ENCODE results near the gene CXCL1. TPM values are rescaled to one million over a fixed set of nuclear protein-coding genes. Genes with fewer than 3 reads are reported as not detected.

CXCL1 gene
- total RNA-seq, 4 donors from 2014 or later = 0.84 to 2.7 (median 1.3) TPM; not detected in 1

DNA sequence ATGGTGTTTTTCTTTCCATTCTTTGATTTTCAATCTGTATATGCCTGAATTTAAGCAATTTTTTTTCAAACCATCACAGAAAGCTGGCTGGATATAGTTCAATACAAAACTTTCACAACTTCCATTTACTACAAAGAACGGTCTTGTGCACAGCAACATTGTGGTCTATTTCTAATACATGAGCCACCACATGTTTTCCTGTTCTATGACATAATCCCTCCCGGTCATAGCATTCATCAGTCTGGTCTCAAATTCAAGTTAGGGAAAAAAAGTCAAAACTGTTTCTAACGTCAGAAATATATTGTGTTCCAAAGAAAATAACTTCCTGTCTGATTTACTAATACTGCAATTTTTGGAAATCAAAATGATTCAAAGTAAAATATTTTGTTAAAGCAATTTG is 40.2 kb upstream of the CXCL1 start:
- WGBS, 2 donors = 17 to 18% methylated on average over 3 of the region's 3 CpGs
- no peak for DNase-seq (ENCODE audit: low spot score in 2 of 2)
- H3K27ac ChIP-seq = no peak overlapping the region
- no peaks in the 10 kb centered on the region for H3K36me3 ChIP-seq
- H3K4me1 ChIP-seq = peaks cover 0 to 5% (median 0%) of the 10 kb centered on the region in 4 donors
- TF ChIP-seq POLR2A (IDR thresholded peaks at IDR 0.05) = no peak
- peak in 1 of 2 donors; percentile 59 for TF ChIP-seq EP300 (IDR thresholded peaks at IDR 0.05)
- H3K27me3 ChIP-seq = no peaks in the 10 kb centered on the region
- no peak overlapping the region for H3K4me3 ChIP-seq
- peaks cover 0 to 7% (median 0%) of the 10 kb centered on the region in 4 donors for H3K9me3 ChIP-seq

DNA sequence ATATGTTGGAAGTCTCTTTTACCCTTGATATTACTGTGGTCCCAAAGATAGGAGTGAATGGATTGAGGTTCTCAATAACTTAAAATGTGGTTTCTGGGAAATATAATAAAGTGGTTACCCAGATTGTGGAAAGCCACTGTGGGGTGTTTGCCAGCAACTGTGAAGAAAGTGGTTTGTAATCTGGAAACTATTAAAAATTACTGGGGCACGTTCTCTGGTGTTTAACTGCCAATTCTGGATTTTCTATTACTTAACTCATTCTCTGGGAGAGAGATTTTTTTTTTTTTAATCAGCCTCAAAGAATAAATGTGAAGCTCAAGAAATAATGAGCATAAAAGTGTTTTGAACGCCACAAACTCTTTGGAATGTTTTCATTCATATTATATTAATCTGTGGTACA is 37.6 kb upstream of the CXCL1 start:
- Histone ChIP-seq H3K36me3 (no peaks in the 10 kb centered on the region), H3K27ac (no peak overlapping the region), H3K4me1 (peaks cover 0 to 10% (median 0%) of the 10 kb centered on the region in 4 donors), H3K9me3 (peaks cover 0 to 7% (median 0%) of the 10 kb centered on the region in 4 donors), H3K27me3 (peaks cover 0 to 5% of the 10 kb centered on the region in 2 donors), H3K4me3 (no peak overlapping the region)
- WGBS, 2 donors = 38 to 48% methylated on average over 2 of the region's 2 CpGs
- peak in 1 of 2 donors; percentile 33 for DNase-seq (ENCODE audit: low spot score in 2 of 2)
- TF ChIP-seq, protein P1, sequence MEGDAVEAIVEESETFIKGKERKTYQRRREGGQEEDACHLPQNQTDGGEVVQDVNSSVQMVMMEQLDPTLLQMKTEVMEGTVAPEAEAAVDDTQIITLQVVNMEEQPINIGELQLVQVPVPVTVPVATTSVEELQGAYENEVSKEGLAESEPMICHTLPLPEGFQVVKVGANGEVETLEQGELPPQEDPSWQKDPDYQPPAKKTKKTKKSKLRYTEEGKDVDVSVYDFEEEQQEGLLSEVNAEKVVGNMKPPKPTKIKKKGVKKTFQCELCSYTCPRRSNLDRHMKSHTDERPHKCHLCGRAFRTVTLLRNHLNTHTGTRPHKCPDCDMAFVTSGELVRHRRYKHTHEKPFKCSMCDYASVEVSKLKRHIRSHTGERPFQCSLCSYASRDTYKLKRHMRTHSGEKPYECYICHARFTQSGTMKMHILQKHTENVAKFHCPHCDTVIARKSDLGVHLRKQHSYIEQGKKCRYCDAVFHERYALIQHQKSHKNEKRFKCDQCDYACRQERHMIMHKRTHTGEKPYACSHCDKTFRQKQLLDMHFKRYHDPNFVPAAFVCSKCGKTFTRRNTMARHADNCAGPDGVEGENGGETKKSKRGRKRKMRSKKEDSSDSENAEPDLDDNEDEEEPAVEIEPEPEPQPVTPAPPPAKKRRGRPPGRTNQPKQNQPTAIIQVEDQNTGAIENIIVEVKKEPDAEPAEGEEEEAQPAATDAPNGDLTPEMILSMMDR (IDR thresholded peaks at IDR 0.05) = no peak
- no peak for TF ChIP-seq POLR2A (IDR thresholded peaks at IDR 0.05)

DNA sequence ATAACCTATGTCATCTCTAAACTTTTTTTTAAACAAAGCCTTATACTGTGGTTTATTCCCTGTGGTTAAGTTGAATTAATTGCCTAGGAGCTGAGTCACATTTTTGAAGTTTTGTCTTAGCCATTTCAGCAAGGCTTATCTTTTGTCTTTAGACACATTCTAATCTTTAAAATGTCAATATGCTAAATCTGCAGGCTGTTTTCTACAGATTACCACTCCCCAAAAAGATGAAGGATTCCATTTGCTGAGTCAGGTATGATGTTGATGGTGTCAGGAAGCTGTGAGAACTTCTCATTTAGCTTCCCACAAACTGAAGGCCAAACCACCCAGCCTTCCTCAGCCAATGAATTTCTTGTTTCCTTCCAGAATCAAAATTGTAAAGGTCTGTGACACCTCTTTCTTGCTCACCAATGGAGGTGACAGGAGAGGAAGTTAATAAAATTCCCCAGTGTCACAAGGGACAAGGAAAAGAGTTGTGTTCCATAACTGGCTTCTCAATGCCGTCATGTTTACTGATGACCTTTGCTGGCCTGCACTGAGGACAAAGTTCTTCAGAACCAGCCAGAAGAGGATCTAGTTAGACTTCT is 36.4 kb upstream of the CXCL1 start:
- peaks cover 0 to 17% of the 10 kb centered on the region in 2 donors for H3K27me3 ChIP-seq
- no peaks in the 10 kb centered on the region for H3K36me3 ChIP-seq
- WGBS, 2 donors = 75 to 77% methylated on average over 1 of the region's 1 CpG
- peaks cover 0 to 15% (median 0%) of the 10 kb centered on the region in 4 donors for H3K4me1 ChIP-seq
- H3K27ac ChIP-seq = no peak overlapping the region
- H3K9me3 ChIP-seq = no peaks in the 10 kb centered on the region
- H3K4me3 ChIP-seq = no peak overlapping the region
- TF ChIP-seq, protein P1 (IDR thresholded peaks at IDR 0.05) = no peak
- TF ChIP-seq EP300 (IDR thresholded peaks at IDR 0.05) (no peak), POLR2A (IDR thresholded peaks at IDR 0.05) (no peak)
- DNase-seq (ENCODE audit: low spot score in 2 of 2) = no peak

DNA sequence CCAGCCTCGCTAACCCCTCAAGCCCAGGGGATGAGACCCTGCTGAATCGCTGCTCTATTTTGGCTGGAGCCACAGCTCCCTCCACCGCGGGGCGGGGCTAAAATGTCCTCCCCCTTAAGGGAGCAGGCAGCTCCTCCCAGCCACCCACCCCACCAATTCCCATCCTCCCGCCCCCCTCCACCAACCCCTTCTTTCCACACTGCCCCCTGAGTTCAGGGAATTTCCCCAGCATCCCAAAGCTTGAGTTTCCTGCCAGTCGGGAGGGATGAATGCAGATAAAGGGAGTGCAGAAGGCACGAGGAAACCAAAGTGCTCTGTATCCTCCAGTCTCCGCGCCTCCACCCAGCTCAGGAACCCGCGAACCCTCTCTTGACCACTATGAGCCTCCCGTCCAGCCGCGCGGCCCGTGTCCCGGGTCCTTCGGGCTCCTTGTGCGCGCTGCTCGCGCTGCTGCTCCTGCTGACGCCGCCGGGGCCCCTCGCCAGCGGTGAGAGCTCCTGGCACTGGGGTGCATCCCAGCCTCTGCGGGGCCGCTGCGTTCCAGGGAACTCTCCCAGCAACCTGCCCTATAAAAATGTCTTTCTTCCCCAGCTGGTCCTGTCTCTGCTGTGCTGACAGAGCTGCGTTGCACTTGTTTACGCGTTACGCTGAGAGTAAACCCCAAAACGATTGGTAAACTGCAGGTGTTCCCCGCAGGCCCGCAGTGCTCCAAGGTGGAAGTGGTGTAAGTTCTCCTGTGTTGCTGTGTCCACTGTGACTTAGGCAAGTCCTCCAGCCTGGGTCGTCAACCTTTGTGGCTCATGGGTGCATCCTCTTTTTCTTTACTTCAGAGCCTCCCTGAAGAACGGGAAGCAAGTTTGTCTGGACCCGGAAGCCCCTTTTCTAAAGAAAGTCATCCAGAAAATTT is 32.6 kb upstream of the CXCL1 start, which contains the start of gene CXCL6:
CXCL6 (plus strand) TSS at position 306 of the 907 bp plus-strand sequence; CDS start at position 379, 73 bp downstream.
- Histone ChIP-seq H3K9me3 (no peaks in the 10 kb centered on the region), H3K27ac (no peak within 1 kb of the TSS), H3K4me3 (peak within 1 kb of the TSS in 3 of 4 donors; percentile 22 to 46 (median 36)), H3K4me1 (peaks cover 0 to 15% (median 0%) of the 10 kb centered on the region in 4 donors), H3K36me3 (no peaks in the 10 kb centered on the region), H3K27me3 (peaks cover 0 to 26% of the 10 kb centered on the region in 2 donors)
- 5 to 7% methylated on average over 40 of the region's 41 CpGs for WGBS, 2 donors
- TF ChIP-seq EP300 (IDR thresholded peaks at IDR 0.05) (no peak), POLR2A (IDR thresholded peaks at IDR 0.05) (no peak)
- TF ChIP-seq, protein P1 (IDR thresholded peaks at IDR 0.05) = no peak
- peak in 1 of 2 donors; percentile 12 for DNase-seq (ENCODE audit: low spot score in 2 of 2)

DNA sequence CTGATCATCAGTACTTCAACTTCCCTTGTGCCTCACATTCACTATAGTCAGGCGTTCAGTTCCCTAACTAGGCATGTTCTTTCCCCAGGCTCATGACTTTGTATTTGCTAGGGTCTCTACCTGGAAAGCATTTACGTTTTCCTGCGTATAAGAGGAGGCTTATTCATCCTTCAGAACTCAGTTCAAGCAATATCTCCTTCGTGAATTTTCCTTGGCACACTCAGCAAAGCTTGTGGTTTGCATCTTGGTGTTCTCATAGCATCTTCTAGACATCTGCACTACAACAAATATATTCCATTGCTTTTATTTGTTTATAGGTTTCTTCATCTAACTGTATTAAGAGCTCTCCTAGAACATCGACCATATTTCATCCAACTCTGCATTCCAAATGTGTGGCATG is 30.1 kb upstream of the CXCL1 start:
- Histone ChIP-seq H3K4me3 (no peak overlapping the region), H3K27ac (no peak overlapping the region), H3K9me3 (no peaks in the 10 kb centered on the region), H3K4me1 (peaks cover 0 to 10% (median 0%) of the 10 kb centered on the region in 4 donors), H3K27me3 (peaks cover 0 to 26% of the 10 kb centered on the region in 2 donors), H3K36me3 (no peaks in the 10 kb centered on the region)
- no peak for TF ChIP-seq EP300 (IDR thresholded peaks at IDR 0.05)
- no peak for TF ChIP-seq POLR2A (IDR thresholded peaks at IDR 0.05)
- TF ChIP-seq, protein P1 (IDR thresholded peaks at IDR 0.05) = no peak
- 74 to 82% methylated on average over 5 of the region's 5 CpGs for WGBS, 2 donors
- DNase-seq (ENCODE audit: low spot score in 2 of 2) = no peak

Measured in tibial nerve (tissue), 4 donors.